NCI-H774 (cell line): ENCODE measurements around the gene PRRT1.
"Not testable (repeated sequence)": the region's sequence is repeated elsewhere in the genome, so short reads cannot be mapped to it uniquely, and the experiment has no call there.

Experiments used
- DNase-seq: peaks from one replicate; lab custom pipeline; 2025; lab: John Stamatoyannopoulos, UW

PRRT1 gene

GRCh38 chr6:32187725-32188380 is 36.1 kb upstream of the PRRT1 start:
- DNase-seq, result not testable (repeated sequence)

- DNase-seq, result no peak
Observed at GRCh38 chr6:32187009-32187709, 35.4 kb upstream of the PRRT1 start.

GRCh38 chr6:32186151-32186840 is 34.6 kb upstream of the PRRT1 start:
- not testable (repeated sequence) for DNase-seq

DNA sequence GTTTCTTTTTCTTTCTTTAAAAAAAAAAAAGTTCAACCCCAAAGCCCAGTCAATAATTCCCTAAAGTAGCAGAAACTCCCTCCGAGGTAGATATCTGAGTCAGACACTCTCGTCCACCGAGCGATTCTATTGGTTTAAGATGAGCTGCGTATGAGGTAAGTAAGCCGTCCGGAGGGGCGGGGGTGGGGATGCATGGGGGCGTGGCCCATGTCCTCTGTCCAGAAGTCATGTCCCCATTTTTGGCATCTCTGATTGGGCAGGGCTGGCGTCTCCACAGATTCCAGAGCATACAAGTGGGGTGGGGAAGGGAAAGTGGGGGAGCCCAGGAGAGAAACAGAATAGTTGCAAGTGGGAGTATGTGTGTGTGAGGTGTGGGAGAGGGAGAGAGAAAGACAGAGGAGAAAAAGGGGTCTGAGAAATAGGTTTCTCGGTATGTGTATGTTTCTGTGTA is 34.0 kb upstream of the PRRT1 start:
- DNase-seq, result not testable (repeated sequence)

GRCh38 chr6:32184084-32184640 is 32.4 kb upstream of the PRRT1 start, which contains the start of gene AGER:
Gene AGER, minus strand, starts transcription at chr6:32184253. Its CDS starts 31 bp downstream, at chr6:32184222.
- no peak for DNase-seq

DNA sequence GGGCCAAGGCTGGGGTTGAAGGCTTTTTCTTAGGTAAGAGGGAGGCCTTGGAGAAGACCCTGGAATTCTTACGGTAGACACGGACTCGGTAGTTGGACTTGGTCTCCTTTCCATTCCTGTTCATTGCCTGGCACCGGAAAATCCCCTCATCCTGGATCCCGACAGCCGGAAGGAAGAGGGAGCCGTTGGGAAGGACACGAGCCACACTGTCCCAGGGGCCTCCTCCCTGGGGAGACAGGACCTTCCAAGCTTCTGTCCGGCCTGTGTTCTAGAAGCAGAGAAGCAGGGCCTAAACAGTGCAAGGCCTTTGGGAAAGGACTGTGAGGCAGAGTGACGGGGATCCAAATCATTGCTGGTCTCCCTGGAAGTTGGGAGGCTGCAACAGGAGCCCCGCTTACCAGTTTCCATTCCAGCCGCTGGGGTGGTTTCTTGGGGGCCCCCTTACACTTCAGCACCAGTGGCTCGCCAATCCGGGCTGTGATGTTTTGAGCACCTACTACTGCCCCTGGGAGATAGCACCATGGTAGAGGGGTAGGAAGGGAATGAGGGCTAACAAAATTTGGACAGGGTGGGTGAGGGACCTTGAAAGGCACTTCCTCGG is 31.8 kb upstream of the PRRT1 start:
- DNase-seq, result no peak

DNA sequence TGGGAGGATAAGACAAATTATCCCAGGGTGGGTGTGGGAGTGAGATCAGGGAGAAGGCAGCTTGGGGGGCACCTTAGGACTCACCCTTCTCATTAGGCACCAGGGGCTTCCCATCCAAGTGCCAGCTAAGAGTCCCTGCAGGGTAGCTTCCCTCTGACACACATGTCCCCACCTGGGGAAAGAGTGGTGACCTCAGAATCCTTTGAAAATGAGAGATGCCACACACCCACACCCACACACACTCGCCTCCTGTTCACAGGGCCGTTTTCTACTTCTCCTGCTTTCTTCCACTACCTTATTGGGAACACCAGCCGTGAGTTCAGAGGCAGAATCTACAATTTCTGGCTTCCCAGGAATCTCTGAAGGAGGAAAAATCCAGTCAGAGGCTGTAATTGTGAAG is 31.3 kb upstream of the PRRT1 start:
- no peak for DNase-seq

GRCh38 chr6:32182555-32182981 is 30.8 kb upstream of the PRRT1 start:
- no peak for DNase-seq

DNA sequence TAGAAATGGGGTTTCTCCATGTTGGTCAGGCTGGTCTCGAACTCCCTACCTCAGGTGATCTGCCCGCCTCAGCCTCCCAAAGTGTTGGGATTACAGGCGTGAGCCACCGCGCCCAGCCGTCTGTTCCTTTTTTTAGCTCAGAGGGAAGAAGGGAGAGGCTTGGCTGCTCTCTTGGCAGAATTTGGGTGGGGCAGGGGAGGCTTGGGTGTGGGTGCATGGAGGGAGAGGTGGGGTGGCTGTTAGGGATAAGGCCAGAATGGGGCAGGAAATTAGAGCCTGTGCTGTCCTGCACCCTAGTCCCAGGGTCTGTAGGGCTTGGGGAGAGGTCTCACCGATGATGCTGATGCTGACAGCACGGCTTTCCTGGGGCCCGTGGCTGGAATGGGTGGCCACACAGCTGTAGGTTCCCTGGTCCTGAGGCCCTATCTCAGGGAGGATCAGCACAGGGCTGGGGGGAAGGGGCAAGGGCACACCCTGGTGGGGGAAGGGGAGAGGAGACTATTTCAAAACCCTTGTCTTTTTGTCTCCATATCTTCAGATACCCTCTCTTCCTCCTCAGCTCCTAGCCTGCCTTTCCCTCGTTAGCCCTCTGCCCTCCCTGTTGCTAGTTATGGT is 30.3 kb upstream of the PRRT1 start:
- DNase-seq, result no peak

- DNase-seq, result no peak
Observed at GRCh38 chr6:32181148-32181702, 29.5 kb upstream of the PRRT1 start.

GRCh38 chr6:32179766-32180405 is 28.1 kb upstream of the PRRT1 start:
- no peak for DNase-seq

- no peak for DNase-seq
Observed at GRCh38 chr6:32178547-32179440, 27.1 kb upstream of the PRRT1 start.

DNA sequence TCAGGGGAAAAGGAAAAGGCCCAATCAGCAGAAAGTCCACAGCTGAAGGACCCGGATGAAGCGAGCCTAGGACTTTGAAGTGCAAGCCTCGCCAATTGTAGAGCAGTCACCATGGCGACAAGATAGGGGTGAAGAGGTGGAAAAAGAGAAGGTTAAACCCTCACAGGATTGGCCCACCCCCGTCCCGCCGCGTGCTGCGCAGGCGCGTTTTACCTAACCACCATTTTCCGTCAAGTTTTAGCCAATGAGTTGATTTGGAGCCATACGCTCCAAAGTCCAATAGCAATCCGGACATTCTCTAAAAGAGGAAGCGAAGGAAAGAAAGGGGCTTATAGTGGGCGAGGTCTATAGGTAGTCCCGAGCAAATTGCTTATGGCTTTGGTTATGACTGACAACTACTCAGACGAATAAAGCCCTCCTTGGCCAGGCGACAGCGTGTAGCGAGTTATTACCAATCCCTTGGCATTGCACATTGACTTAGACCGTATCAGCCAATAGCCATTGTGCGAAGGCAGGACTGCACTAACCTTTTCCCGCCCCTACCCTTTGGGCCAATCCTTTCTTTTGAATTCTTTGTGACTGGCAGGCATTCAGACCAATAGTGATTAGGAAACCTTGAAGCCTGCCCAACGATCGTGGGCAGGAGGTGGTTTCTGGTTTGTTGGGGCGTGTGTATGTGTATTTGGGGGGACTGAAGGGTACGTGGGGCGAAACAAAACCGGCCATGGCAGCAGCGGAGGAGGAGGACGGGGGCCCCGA is 26.2 kb upstream of the PRRT1 start, which contains the start of gene RNF5:
TSS of gene RNF5 (plus strand) at position 618 of the 759 bp plus-strand sequence. CDS start at position 725, 107 bp downstream.
- peak; percentile 99 for DNase-seq

DNA sequence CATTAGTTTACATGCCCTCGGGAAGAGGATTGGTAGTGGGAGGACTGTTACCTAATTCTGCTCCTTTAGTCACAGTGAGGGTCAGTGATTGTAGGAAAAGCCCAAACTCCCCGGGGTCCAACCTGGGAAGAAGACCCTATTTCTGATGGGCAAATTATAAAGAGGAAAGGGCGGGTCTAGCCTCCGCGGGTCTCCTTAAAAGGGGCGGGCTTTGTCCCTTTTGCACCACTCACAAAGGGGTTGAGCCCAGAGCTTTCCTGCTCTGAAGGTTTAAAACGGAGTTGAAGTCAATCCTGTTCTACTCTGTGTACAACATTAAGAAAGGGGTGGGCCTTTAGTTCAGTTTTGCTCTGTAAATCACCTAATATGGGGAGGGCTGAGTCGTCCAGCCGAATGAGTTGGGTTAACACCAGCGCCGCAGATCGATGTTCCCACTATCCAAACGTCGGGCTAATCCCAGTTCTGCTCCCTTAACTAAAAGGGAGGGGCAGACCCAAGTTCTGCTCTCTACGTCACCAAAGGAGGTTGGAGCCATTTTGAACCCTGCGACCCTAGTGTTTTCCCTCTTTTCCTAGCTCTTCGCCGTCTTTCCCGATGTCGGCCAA is 25.5 kb upstream of the PRRT1 start:
- DNase-seq, result peak; percentile 71

- no peak for DNase-seq
Observed at GRCh38 chr6:32176476-32177182, 24.9 kb upstream of the PRRT1 start.

- DNase-seq, result peak; percentile 91
Observed at GRCh38 chr6:32175711-32176475, 24.2 kb upstream of the PRRT1 start, which contains the start of gene AGPAT1. Gene AGPAT1, minus strand, starts transcription at chr6:32176084. Its CDS starts 4,588 bp downstream, at chr6:32171496.

GRCh38 chr6:32175322-32175710 is 23.6 kb upstream of the PRRT1 start:
- DNase-seq, result no peak
